COR-L47 (cell line): ENCODE results near the gene SSRP1.
A peak's percentile ranks its signal among the peaks of the same experiment; 100 is the strongest.
"Not testable (repeated sequence)": the region's sequence is repeated elsewhere in the genome, so short reads cannot be mapped to it uniquely, and the experiment has no call there.

Experiments used
- DNase-seq: peaks from one replicate; lab custom pipeline; 2025; lab: John Stamatoyannopoulos, UW

SSRP1 gene

DNA sequence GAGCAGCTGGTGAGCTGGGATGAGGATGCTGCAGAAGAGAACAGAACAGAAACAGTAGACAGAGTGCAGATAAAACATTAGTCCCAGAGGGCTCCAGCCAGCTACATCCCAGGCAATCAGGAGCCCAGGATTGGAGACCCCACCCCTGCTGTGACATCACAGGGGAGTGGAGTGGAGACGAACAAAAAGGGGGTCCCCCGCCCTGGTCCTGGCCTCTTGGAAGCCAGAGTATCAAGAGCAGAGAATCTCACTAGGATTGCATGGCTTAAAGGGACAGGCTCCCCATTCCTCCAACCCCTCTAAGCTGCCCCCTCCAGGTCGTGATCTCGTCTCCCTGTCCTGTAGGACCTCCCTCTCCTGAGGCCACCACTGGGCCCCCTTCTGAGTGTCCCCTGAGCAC lies 2.5 kb upstream of the SSRP1 start, which contains the start of gene P2RX3:
Gene P2RX3, plus strand, starts transcription at position 211 of the 400 bp plus-strand sequence. CDS start 199 bp downstream, outside the sequence.
- no peak for DNase-seq

DNA sequence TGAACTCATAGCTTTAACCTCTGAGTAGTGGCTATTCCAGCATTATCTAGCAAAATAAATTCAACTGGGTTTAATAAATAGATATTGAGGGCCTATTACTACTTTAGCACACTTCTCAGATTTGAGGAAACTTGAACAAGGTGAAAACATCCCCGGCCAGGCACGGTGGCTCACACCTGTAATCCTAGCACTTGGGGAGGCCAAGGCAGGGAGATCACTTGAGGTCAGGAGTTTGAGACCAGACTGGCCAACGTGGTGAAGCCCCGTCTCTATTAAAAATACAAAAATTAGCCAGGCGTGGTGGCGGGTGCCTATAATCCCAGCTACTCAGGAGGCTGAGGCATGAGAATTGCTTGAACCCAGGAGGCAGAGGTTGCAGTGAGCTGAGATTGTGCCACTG lies 1.2 kb upstream of the SSRP1 start:
- DNase-seq, result not testable (repeated sequence)

DNA sequence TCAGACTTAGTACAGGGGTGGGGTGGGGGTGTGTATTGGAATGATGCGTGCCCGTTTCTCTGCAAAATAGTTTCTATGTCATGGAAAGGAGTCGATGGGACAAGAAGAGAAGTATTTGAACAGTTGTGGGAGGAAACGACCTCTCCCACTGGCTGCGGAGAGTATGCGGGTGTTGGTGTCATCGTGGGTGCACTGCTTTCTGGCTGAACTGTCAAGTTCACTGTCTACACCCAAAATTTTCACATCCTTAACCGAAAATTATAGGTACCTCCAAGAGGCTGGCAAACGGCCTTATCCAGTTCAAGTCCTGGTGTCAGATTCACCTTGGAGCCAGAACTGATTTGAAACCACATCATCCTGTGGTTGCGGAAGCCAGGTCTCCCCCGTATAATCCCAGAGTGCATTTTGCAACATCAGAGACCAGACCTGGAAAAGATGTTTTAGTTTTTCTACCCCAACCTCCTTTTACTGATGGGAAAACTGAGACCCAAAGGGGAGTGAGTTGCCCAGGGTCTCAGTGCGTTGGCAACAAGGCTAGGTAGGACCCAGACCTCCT lies 497 bp upstream of the SSRP1 start:
- no peak for DNase-seq

DNA sequence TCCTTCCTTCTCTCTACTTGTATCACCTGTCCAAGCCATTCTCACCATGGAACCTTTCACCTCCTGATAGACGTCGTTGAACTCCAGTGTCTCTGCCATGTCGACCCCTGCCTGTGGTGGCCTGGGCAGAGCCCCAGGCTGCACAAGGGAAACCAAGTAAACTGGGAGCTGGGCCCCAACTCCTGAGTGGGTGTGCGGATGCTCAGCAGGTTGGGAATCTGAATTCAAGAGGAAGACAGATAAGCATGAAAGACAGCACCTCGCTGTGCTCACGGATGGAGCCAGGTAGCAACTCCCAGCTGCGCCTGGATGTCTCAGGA lies 709 bp downstream of the SSRP1 start:
- DNase-seq, result no peak

DNA sequence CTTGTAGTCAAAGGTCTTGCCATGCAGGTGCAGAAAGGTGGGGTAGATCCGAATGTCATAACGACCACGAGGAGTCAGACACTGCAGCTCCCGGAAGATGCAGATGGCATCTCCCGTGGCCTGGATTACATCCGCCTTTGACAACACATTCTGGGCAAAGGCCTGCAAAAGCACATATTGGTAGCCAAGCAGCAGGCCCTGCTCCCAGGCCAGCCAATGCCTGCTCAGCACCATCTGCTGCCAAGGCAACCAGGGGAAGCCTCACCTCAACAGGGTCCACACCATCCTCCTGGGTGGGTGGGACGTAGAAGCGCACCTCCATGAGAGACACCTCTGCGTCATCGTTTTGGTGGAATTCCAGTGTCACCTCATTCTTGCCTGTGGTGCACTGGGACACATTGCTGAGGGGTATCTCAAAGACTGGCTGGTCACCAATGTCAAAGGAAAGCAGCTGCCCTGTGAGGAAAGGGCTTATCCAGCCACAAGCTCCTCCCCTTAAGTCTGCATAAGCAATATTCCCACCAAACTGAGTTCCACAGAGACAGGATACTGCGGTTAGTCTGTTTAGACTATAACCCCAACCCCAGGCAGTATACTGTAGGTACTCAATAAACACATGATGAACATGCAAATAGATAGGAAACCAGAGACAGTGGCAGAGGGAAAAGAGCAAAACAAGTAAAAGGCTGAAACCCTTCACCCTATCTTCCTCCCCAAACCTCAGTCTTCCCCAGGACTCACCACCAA lies 2.8 kb downstream of the SSRP1 start:
- no peak for DNase-seq

DNA sequence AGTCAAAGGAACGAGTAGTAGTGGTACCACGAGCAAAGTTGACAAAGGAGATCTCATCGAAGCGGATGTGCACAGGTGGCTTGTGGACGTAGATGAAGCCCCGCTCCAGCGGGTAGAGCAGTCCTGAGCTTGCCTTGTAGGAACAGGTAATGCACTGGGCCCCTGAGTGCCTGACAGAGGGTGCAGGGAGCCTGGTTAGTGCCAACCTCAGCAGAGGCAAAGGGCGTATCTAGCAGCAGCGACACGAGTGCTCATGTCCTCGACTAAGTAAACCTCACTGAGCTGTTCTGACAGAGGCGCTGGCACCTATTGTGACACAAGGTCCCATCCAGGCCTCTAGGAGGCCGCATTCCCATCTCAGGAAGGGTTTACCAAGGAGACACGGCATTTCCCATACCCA lies 4.0 kb downstream of the SSRP1 start:
- DNase-seq, result no peak

DNA sequence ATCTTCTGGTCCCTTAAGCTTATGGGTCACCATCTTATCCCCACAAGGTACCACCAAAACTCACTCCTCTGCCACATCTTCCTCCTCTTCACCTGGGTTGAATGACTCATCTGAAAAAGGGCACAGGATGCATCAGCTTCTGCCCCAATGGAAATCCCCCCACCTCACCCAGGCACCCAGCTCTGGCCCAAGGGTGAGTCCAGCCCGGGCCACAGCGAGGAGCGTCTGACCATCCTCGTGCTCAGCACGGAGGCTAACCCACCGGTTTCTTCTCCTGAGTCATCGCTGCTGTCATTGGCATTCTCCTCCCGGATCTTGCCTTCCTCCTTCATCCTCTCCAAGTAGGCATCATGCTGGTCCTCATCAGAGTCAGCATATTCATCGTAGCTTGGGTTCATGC lies 5.7 kb downstream of the SSRP1 start:
- DNase-seq, result no peak

DNA sequence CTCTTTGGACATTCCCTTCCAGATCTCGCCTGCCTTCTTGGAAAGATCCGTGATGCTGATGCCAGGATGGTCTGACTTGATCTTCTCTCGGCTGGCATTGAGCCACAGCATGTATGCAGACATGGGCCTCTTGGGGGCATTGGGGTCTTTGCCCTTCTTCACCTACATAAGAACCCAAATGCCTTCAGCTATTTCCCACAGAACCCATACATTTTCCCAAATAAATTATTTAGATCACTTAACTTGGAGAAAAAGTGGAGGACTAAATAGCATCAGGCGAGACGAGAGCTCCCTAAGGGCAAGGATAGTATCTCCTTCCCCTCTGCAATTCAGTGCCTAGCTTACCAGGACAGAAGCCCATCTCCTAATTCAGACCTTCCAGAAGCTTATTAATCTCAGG lies 8.0 kb downstream of the SSRP1 start:
- no peak for DNase-seq

DNA sequence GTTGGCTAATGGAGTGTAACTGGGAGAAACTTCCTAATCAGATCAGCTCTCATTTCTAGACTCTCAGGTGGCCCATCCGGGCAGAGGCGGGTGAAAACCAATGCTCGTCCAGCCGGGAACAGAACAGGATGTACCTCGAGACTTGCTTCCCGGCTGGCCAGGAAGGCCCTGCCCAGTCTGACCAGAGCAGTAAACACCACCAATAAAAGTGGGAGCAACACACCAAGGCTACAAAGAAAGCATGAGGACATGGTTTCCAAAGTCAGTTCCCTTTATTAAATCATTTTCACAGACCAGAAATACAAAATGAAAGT lies 10.0 kb downstream of the SSRP1 start:
- DNase-seq, result no peak

DNA sequence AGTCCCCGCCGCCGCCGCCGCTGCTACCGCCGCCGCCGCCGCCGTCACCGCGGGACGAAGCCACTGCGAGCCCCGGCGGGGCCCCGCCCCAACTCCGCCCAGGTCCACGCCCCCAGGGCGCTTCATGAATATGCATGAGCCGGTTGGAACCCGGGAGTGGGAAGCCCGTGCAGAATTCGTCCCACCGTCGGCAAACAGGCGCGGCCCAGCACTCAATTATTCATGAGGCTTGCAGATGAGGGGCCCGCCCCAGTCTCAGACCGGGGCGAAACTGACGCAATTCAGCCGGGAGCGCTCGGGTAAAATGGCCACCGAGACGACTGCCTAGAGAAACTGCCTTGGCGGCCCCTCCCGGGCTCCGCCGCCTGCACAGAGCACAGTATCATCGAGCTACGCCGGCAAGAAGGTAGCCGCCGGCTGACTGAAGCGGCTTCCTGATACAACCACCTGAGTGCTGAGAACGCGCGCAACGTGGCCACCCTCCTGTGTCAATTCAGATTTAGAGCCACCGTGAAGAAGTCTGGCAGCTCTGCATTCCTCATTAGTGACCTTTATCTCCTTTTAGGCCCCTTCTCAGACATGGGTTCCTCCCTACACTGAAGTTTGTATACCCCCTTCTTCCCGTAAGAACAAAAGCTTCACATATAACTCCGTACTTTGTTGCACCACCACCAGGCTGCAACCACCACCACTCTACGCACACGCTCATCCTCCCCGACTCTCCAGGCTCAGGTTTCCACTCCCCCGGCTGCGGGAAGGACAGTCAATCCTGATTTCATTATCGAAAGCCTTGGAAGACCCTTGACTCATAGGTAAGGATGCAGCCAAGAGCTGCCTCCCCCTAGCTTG lies 10.6 kb downstream of the SSRP1 start, which contains the start of gene TNKS1BP1:
Gene TNKS1BP1, minus strand, starts transcription at position 67 of the 849 bp plus-strand sequence. CDS start 3,067 bp downstream, outside the sequence.
- DNase-seq, result peak; percentile 95

DNA sequence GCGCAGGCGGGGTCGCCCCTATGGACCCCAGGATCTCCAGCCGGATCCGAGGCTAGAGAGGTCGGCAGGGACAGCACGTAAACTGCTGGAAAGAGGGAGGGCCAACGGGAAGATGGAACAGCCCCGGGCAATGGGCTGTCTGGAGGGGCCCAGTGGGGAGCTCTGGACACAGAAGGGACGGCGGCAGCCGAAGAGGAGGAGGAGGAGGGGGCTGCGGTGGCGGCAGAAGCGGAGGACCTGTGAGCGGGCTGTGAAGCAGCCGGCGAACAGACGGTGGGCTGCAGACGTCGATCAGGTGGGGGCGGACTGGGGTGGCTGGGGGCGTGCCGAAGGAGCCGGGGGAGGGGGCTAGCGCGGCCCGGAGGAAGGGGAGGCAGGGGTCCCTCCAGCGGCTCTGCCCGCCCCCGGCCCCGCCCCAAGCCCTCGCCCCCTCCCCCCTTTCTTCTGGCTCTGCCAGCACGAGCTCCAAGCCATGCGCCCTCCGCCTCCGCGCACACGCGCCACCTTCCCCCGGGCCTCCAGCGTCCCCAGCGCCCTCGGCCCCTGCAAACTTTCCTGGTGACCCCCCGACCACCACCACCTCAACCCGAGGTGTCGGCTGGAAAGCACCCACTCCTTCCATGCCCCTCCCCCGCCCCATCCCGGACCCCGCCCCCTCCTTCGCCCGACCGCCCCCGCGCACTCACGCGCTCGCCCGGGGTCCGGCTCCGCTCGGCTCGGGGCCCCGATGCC lies 11.4 kb downstream of the SSRP1 start:
- peak; percentile 17 for DNase-seq

DNA sequence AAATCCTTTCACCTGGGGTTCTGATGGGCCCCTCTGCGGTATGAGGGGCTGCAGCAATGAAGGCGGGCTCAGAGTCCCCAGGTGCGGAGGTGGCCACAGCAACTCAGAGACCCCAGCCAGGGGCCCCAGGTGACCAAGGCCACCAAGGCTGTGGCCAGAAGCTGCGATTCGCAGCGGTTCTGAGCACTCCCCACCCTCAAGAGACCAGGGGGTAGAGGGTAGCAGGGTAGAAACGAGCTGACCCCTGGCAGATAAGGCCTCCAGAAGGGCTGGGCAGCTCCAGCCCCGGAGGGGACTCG lies 11.9 kb downstream of the SSRP1 start:
- DNase-seq, result no peak

DNA sequence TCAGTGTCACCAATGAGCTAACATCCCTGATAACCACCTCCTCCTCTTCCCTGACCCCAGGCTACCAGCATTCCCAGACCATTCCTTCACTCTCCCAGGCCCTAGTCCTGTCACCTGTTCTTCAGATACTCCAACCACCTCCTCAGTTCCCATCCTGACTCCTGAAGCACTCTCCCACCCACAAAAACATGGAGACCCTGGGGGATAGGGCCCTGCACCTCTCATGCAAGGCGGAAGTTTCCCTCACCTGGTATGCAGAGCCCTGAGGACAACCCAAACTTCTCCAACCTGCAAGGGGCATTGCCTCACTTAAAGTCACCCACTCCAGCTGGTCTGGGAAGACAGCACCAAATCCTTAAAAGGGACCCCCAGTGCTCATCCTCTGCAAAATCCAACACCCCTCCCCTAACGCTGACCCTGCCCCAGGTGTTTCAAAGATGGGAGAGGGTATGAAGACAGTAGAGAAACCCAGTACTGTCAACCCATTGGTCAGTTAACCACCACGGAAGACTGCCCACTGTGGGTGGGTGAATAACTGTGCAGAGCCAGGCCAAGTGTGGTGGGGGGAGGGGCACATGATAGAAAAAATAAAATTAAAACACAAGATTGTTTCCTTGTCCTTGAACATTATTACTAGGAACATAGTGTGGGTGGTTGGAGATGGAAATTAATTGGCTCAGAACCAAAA lies 12.4 kb downstream of the SSRP1 start:
- no peak for DNase-seq

DNA sequence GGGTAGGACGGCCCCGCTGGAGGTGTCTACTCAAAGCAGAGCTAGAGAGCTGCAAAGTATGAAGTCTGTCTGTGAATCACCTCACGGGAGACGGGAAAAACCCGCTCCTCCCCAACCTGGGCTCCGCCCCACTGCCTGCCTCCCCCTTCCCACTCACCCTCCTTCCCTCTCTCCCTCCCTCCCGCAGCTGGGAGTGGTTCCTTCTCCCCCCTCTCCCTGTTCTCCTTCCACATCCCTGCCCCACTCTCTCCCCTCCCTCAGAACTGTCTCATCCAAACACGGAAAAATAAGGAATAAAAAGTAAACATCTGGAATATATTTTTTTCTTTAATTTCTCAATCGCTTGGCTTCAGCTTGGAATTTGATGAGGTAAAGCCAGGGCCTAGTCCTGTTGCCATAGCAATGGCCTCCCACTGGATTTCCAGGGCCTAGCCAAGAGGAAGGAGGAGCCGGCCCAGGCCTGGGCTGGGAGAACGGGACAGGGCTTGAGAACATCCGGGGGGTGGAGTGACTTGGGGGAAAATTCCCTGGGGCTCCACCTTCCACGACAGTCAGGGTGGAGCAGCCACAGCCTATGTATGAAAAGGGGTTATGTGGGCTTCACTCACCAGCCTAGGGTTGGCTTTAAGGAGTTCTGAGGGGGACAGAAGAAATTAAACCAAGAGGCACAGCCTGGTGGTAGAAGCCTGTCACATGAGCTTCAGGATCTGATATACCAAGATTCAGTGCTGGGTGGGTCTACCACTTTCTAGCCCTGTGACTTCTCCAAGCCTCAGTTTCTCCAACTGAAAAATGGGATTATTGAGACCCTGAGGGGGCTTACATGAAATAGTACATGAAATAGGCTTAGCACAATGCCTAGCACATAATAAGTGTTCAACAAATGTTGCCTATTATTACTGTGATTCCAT lies 13.2 kb downstream of the SSRP1 start:
- DNase-seq, result peak; percentile 40

DNA sequence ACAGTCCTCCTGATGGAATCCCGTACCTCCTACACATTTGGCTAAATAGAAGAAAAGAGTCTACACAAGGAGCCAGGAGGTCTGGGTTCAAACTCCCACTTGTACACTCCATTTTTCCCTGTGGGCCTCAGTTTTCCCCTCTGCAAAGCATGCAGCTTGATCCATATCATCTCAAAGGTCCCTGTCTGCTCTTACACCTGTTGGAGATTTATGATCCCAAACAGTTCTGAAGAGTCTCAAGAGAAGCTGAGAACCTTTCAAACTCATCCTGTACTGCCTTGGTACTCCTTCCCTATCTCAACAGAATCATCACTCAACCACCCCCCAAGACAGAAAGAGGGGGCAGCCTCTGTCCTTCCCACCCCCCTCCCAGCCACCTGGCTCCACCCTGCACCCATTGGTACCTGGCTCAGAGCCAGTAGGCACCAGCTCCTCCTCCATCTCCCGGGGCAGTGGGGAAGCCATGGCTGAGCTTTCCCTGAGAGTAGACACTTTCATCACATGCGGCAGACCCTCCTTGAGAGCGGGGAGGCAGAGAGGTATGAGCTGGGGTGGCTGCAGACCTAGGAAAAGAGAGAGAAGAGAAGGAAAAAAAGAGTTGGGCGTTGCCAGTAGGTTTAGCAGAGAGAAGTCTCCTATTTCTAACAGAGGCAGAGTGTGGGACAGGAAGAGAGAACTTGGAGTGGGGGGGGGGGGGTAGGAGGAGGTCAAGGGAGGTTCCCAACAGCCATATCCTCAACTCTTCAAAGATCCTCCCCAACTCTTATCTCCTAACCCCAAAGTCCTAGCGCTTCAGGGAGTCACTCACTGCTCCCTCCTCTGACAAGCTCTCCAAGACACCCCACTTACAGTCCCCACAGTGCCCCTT lies 14.1 kb downstream of the SSRP1 start:
- DNase-seq, result no peak

DNA sequence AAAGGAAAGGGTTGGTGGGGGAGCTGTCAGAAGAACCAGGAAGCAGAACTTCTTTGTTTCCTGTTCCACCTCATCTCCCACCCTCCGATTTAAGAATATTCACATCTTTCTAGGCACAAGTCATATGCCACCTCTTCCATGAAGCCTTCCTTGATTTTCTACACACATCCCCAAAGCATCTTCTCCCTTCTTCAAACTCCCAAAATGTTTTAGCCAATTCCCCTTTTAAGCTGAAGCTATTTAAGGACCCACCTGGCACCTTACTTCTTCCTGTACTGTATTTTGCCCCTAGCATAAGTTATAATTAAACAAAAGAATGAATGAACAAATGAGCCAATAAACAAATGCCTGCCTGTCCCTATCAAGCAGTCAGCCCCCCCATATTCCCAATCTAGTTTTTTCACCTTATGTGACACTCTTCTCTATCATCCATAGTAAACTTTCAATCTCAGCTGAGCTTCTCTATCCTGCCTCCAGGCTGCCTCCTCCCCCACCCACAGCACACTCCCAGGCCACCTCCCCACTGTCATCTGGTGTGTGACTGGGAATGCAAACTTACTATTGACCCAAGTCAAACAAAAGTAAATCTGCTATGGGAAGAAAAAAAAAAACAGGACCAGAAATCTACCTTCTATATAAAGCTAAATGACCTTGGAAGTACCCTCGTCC lies 14.8 kb downstream of the SSRP1 start:
- DNase-seq, result no peak

DNA sequence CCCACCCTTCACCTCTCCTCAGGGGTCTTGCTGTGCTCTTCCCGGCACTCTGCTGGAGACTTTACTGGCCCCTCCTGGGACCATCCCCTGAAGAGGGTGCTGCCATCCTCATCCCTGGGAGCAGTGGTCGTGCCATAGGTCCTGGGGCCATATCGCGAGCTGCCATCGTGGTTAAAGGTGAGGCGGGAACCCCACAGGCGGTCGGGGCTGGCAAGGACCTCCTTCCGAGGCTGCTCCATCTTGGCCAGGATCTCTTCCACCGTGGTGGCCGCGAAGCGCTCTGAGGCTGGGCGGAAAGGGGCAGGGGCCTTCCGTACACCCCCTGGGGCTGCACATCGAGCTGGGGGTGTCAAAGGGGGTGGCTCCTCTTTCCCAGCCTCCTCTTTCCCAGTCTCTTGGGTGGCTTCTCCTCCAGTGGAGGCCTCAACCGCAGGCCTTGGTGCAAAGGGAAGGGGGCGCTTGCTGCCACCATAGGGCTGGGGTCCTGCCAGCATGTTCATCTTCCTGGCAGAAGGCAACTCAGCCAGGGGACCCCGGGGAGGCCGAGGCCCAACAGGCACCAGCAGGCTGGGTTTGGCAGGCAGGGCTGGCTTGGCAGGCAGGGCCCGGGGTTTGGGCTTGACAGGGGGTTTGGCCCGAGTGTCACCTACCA lies 15.5 kb downstream of the SSRP1 start:
- DNase-seq, result no peak

DNA sequence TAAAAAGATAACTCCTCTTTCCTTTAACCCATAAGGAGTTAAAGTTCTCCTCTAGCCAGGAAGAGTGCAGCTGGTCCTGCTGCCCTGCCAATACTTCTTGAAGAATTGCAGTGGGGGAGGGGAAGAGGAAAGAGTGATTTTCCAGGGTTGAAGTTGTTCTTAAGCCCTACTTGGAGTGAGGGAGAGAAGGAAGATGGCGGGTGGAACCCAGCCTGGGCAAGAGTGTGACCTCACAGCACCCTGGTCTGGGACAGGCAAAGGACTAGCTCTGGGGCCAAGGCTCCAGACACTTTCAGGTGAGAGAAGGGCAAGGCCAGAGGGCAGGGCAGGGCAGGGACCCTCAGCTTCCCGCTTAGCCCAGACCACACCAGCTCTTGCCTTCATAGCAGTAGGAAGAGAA lies 17.5 kb downstream of the SSRP1 start:
- DNase-seq, result no peak

DNA sequence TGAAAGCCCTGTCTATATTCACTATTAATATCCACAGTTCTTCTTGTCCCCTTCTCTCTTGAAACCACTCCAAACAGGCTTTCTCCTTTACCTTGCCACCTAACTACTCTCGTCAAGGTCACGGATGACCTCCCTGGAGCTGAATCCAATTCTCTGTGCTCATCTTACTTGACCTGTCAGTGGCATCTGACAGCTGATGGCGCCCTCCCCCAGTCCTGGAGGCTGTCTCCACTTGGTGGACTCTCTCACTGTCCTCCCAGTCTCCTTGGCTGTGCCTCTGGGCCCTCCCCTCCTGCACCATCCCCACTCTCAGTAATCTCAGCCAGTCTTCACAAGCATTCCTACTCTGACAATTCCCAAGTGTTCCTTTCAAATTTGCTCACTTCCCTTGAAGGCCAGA lies 19.7 kb downstream of the SSRP1 start:
- no peak for DNase-seq
